AG09319 (cell line): ENCODE data around the gene STAM.

Experiments
- DNase-seq: peaks from one replicate; pipeline ENCODE4 v3.0.0-alpha.2; 2010; ENCODE audit warnings: low read depth; ENCODE audit errors: extremely low read depth
- CTCF ChIP-seq: IDR thresholded peaks from 2 replicates; pipeline ENCODE4 v1.5.1; 2011; ENCODE audit warnings: low read depth, mild to moderate bottlenecking, inconsistent platforms, low read length, moderate library complexity

Gene STAM

GRCh38 chr10:17676919-17677318 lies 33.0 kb downstream of the STAM start:
- no peak for DNase-seq
- no peak for TF ChIP-seq CTCF

DNA sequence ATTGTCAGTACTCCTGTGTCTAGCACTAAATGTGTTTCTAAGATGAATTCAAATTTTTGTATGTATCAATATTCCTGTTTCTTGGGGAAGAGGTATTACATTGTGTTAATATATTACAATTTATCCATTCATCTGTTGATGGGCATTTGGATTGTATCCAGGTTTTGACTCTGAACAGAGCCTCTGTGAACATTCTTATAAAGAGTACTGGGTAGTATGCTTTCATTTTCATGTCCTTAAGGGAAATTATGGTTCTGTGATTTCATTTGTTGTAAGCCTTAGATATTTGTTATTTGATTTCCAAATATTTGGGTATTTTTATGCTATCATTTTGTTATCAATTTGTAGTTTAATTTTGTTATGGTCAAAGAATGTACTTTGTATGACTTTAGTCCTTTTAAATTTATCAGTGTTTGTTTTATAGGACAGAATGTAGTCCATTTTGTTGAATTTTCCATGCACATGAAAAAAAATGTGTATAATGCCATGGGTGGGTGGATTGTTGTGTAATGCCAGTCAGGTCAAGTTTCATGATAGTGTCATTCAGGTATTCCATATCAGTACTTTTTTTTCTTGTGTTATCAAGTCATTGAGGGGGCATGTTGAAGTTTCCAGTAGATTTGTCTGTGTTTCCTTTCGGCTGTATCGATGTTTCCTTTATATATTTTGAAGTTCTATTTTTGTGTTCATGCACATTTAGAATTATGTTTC lies 38.4 kb downstream of the STAM start:
- no peak for DNase-seq

DNA sequence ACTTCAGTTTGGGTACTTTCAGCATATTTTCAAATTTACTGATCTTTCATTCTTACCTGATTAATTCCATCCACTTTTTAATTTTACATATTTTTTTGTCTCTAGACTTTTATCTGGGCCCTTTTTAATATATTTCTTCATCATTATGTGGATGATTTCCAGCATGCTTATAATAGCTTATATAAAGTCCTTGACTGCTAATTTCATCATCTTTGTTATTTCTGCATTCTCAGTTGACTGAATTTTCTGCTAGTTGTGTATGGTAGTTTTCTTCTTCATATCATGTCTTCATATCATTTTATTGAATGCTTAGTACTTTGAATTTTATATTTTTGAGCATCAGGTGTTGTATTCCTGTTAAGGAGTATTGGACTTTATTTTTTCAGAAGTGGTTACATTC lies 39.6 kb downstream of the STAM start:
- no peak for DNase-seq

More for the DNA sequence above, 38.4 kb downstream of the STAM start:
- TF ChIP-seq CTCF = no peak

DNA sequence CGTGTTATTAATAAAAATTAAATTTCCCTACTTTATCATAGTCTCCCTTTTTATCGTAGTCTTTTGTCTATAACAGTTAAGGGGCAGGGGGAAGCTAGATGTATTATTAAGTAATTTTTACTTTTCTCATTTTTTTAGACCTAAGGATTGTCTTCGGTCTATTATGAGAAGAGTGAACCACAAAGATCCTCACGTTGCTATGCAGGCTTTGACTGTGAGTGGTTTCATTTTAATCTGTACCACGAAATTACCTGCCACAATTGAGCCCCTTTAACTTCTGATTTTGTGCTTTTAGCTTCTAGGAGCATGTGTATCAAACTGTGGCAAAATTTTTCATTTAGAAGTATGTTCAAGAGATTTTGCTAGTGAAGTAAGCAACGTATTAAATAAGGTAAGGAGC lies 40.6 kb downstream of the STAM start:
- DNase-seq = no peak
- no peak for TF ChIP-seq CTCF

More for the DNA sequence above, 39.6 kb downstream of the STAM start:
- no peak for TF ChIP-seq CTCF

- no peak for DNase-seq
- no peak for TF ChIP-seq CTCF
Measured at GRCh38 chr10:17685233-17685840, 41.4 kb downstream of the STAM start.

DNA sequence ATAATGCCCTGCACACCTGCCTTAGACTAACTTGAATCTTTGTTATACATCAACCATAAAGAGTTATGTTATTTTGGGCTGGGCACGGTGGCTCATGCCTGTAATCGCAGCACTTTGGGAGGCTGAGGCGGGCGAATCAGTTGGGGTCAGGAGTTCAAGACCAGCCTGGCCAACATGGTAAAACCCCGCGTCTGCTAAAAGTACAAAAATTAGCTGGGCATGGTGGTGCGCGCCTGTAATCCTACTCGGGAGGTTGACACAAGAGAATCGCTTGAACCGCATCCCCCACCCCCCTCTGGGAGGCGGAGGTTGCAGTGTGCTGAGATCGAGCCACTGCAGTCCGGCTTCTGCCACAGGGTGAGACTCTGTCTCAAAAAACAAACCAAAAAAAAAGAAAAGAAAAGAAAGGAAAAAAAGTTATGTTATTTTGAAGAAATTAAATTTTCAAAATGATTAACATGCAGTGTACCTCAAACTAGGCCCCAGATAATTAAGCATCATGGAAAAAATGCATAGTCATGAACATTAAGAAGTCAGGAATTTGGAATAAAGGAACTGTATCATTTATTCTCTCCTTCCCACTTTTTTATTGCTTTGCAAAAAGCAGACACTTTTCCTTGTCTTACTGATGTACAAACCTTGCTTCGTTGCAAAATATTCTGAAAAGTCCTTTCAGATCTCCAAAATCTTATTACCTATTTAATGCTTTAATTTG lies 43.3 kb downstream of the STAM start:
- TF ChIP-seq CTCF = no peak

DNA sequence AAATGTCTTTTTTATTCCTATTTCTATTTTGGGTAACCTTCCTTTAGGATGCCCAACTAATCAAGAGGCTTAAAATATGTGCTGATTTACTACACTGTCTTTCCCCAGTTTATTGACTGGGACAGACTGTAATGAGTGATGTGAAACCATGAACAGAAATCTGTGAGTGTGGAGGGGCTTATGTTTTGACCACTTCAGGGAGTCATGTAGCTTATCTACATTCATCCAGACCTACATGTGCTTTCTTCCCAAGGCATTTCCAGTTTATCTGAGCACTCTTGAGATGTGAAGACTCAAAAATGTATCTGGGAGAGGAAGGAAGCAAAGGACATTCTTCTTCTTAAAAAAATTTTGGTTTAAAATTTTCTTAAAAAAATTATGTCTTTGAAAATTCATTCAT lies 45.2 kb downstream of the STAM start:
- no peak for DNase-seq
- TF ChIP-seq CTCF = no peak

More for the DNA sequence above, 43.3 kb downstream of the STAM start:
- DNase-seq = no peak
